Caco-2 (cell line): ENCODE measurements around the gene CD151. TPM values are rescaled to one million over a fixed set of nuclear protein-coding genes. Genes with fewer than 3 reads are reported as not detected.

ENCODE experiments used
- BruUV-seq: library from RNA; stranded (reverse); fragments of 400-500 nt; replicated peaks from 2 replicates; lab custom pipeline; 2021; lab: Mats Ljungman, UMichigan
- CTCF ChIA-PET: fragments of 300-600 bp; sonication (Branson Sonifier 250); formaldehyde crosslinking; loops from one replicate; lab custom pipeline; 2022; ENCODE audit warnings: antibody characterized with exemption; lab: Charles Lee
- POLR2A ChIA-PET: fragments of 300-600 bp; sonication (Branson Sonifier 250); formaldehyde crosslinking; loops from one replicate; lab custom pipeline; 2022; ENCODE audit warnings: antibody characterized with exemption; lab: Charles Lee
- DNase-seq, 2 experiments: peaks; one replicate each; pipeline versions ENCODE4 v3.0.0 to v3.0.0-alpha.2; 2020 to 2022
- H3K27me3 ChIP-seq: replicated peaks from 2 replicates; pipeline ENCODE4 v1.6.0; 2011; ENCODE audit warnings: low read length; ENCODE audit not compliant: control insufficient read depth, insufficient read depth
- H3K36me3 ChIP-seq: 2 replicates; pipeline ENCODE4 v1.5.1; 2011; ENCODE audit warnings: low read length; ENCODE audit not compliant: control insufficient read depth, insufficient read depth
- H3K4me1 ChIP-seq: fragments of 250-450 bp; sonication (Bioruptor Pico); 2 replicates; pipeline ENCODE4 v1.5.1; 2020; ENCODE audit warnings: mild to moderate bottlenecking
- H3K4me3 ChIP-seq: 2 replicates; pipeline ENCODE4 v1.5.1; 2011; ENCODE audit warnings: low read depth, mild to moderate bottlenecking, control low read depth, low read length
- H3K9me3 ChIP-seq: fragments of 250-450 bp; sonication (Bioruptor Pico); 2 replicates; pipeline ENCODE4 v1.5.1; 2020; ENCODE audit warnings: mild to moderate bottlenecking, moderate library complexity
- H3K27ac Mint-ChIP-seq: one replicate; pipeline ENCODE4 v1.8.0; 2022; ENCODE audit warnings: mixed read lengths; ENCODE audit not compliant: unreplicated experiment
- H3K27me3 Mint-ChIP-seq: one replicate; pipeline ENCODE4 v1.8.0; 2022; ENCODE audit warnings: mixed read lengths; ENCODE audit not compliant: insufficient read depth, unreplicated experiment
- H3K36me3 Mint-ChIP-seq: one replicate; pipeline ENCODE4 v1.8.0; 2022; ENCODE audit warnings: mild to moderate bottlenecking, mixed read lengths; ENCODE audit not compliant: insufficient read depth, unreplicated experiment
- H3K4me1 Mint-ChIP-seq: one replicate; pipeline ENCODE4 v1.8.0; 2022; ENCODE audit warnings: low read depth, mixed read lengths; ENCODE audit not compliant: unreplicated experiment
- H3K4me3 Mint-ChIP-seq: one replicate; pipeline ENCODE4 v1.8.0; 2022; ENCODE audit warnings: mild to moderate bottlenecking, moderate library complexity, mixed read lengths; ENCODE audit not compliant: unreplicated experiment
- H3K9me3 Mint-ChIP-seq: one replicate; pipeline ENCODE4 v1.8.0; 2022; ENCODE audit warnings: mixed read lengths; ENCODE audit not compliant: unreplicated experiment
- CTCF ChIP-seq, 2 experiments: fragments of 200-600 bp in 1 of 2; IDR thresholded peaks; 1 replicate in 1 of 2; 2 replicates in 1 of 2; pipeline versions ENCODE4 v1.5.1 to v1.8.0; 2011 to 2022; ENCODE audit warnings: antibody characterized with exemption in 1 of 2, control low read depth in 1 of 2, inconsistent platforms in 1 of 2, low read depth in 1 of 2, low read length in 1 of 2, mild to moderate bottlenecking in 1 of 2, moderate library complexity in 1 of 2; ENCODE audit not compliant: insufficient read depth in 1 of 2, severe bottlenecking in 1 of 2, unreplicated experiment in 1 of 2
- intact Hi-C: fragments of 100-400 bp; cut with micrococcal nuclease; formaldehyde crosslinking; loops from one replicate; pipeline ENCODE4 v1.10.0; 2022; ENCODE audit not compliant: unreplicated experiment
- total RNA-seq: library from RNA; stranded (reverse); gene quantifications from 2 replicates; pipeline ENCODE4 v1.2.3, GENCODE V29; 2022

Gene CD151
- total RNA-seq, 1 experiment from 2014 or later, result 268 TPM

DNA sequence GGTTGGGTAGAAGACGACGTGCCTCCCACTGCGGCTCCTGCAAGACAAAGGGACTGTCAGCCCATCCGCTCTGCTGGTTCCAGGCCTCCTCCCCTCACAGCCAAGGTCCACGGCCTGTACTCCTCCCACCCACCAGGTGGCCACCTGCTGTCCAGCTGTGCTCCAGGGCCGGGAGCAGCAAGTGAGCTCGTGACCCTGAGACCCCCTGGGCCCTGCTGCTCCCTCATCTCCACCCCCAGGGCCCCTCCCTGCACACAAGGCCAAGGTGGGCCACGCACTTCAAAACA lies 37.3 kb downstream of the CD151 start:
- peaks cover 83% of the 10 kb centered on the region for H3K36me3 Mint-ChIP-seq
- peak; percentile 40 to 71 for TF ChIP-seq CTCF (IDR thresholded peaks at IDR 0.05; ENCODE audit: insufficient read depth in 1 of 2, low read depth in 1 of 2, low read length in 1 of 2, severe bottlenecking in 1 of 2, unreplicated experiment in 1 of 2)
- H3K9me3 ChIP-seq, result no peaks in the 10 kb centered on the region
- no peak overlapping the region for H3K27ac Mint-ChIP-seq
- no peaks in the 10 kb centered on the region; the same call in none of the 2 replicates for H3K36me3 ChIP-seq
- intact Hi-C loops, result no loop called here
- DNase-seq, result peak in 1 of 2 experiments; percentile 61
- no peaks in the 10 kb centered on the region for H3K27me3 ChIP-seq
- H3K27me3 Mint-ChIP-seq, result no peaks in the 10 kb centered on the region
- no peaks in the 10 kb centered on the region for H3K4me1 Mint-ChIP-seq
- no peaks in the 10 kb centered on the region for H3K9me3 Mint-ChIP-seq
- no peak overlapping the region for H3K4me3 Mint-ChIP-seq
- CTCF ChIA-PET, result interaction anchor here (0.6 to 1.4 kb wide), 5 partner anchors 15 to 181 kb away, joined by 3 to 13 read pairs (median 3); no protein-coding TSS in a partner anchor
- POLR2A ChIA-PET, result no interaction called here
- H3K4me3 ChIP-seq, result no peak overlapping the region
- H3K4me1 ChIP-seq, result no peaks in the 10 kb centered on the region
- BruUV-seq, result no TSS peak

GRCh38 chr11:870418-870817 lies 37.7 kb downstream of the CD151 start:
- POLR2A ChIA-PET, result no interaction called here

DNA sequence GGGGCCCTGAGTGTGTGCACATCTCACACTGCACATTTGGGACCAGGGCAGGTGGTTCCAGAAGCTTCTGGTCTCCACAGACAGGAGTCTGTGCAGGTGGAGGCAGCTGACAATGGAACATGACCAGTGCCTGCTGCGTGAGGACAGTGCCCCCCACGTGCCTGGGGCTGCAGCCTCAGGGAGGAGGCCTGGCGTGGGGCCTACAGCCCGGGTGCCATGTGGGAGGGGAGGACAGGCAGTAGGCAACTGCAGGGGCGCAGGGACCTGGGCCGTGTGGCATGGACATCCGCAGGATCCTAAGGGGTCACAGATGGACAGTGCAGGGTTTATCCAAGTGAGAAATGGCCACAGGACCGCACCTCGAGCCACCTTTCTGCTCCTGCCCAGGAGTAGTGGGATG lies 38.7 kb downstream of the CD151 start:
- no peaks in the 10 kb centered on the region for H3K9me3 Mint-ChIP-seq
- no peaks in the 10 kb centered on the region; the same call in 1 of the 2 replicates for H3K36me3 ChIP-seq
- BruUV-seq, result no TSS peak
- H3K27me3 ChIP-seq, result no peaks in the 10 kb centered on the region
- no peak for DNase-seq
- ChIA-PET POLR2A (no interaction called here), CTCF (no interaction called here)
- H3K4me1 Mint-ChIP-seq, result no peaks in the 10 kb centered on the region
- H3K4me3 ChIP-seq, result no peak overlapping the region
- H3K27me3 Mint-ChIP-seq, result no peaks in the 10 kb centered on the region
- peaks cover 78% of the 10 kb centered on the region for H3K36me3 Mint-ChIP-seq
- intact Hi-C loops, result no loop called here
- TF ChIP-seq CTCF (IDR thresholded peaks at IDR 0.05; ENCODE audit: insufficient read depth in 1 of 2, low read depth in 1 of 2, low read length in 1 of 2, severe bottlenecking in 1 of 2, unreplicated experiment in 1 of 2), result no peak
- H3K9me3 ChIP-seq, result no peaks in the 10 kb centered on the region
- no peak overlapping the region for H3K27ac Mint-ChIP-seq
- H3K4me1 ChIP-seq, result no peaks in the 10 kb centered on the region
- H3K4me3 Mint-ChIP-seq, result no peak overlapping the region

More at GRCh38 chr11:870418-870817, 37.7 kb downstream of the CD151 start:
- Histone ChIP-seq H3K27me3 (no peaks in the 10 kb centered on the region), H3K36me3 (no peaks in the 10 kb centered on the region; the same call in none of the 2 replicates), H3K9me3 (no peaks in the 10 kb centered on the region), H3K4me3 (no peak overlapping the region), H3K4me1 (no peaks in the 10 kb centered on the region)
- intact Hi-C loops, result no loop called here
- no peak overlapping the region for H3K27ac Mint-ChIP-seq
- no peaks in the 10 kb centered on the region for H3K27me3 Mint-ChIP-seq
- TF ChIP-seq CTCF (IDR thresholded peaks at IDR 0.05; ENCODE audit: insufficient read depth in 1 of 2, low read depth in 1 of 2, low read length in 1 of 2, severe bottlenecking in 1 of 2, unreplicated experiment in 1 of 2), result no peak
- CTCF ChIA-PET, result interaction anchor here (0.6 to 1.4 kb wide), 5 partner anchors 16 to 181 kb away, joined by 3 to 13 read pairs (median 3); no protein-coding TSS in a partner anchor
- no TSS peak for BruUV-seq
- no peak overlapping the region for H3K4me3 Mint-ChIP-seq
- H3K9me3 Mint-ChIP-seq, result no peaks in the 10 kb centered on the region
- peaks cover 81% of the 10 kb centered on the region for H3K36me3 Mint-ChIP-seq
- H3K4me1 Mint-ChIP-seq, result no peaks in the 10 kb centered on the region
- DNase-seq, result no peak
